CD4-positive, alpha-beta T cell treated with Interleukin-12 subunit alpha and Interleukin-12 subunit beta, for 1 hour (primary cell): ENCODE results near the gene CMTR1.
A peak's percentile ranks its signal among the peaks of the same experiment; 100 is the strongest.
"Not testable (repeated sequence)": the region's sequence is repeated elsewhere in the genome, so short reads cannot be mapped to it uniquely, and the experiment has no call there.

Experiments used
- DNase-seq: peaks from one replicate; pipeline ENCODE4 v3.0.0-alpha.2; 2020

Gene CMTR1

GRCh38 chr6:37432916-37433656 lies at the start of gene CMTR1:
Gene CMTR1, plus strand, starts transcription at chr6:37433221. Its CDS starts 2,409 bp downstream, at chr6:37435630.
- DNase-seq: peak; percentile 98

GRCh38 chr6:37388578-37388977 lies 44.4 kb upstream of the CMTR1 start:
- no peak for DNase-seq

GRCh38 chr6:37389857-37390256 lies 43.2 kb upstream of the CMTR1 start:
- no peak for DNase-seq

GRCh38 chr6:37391120-37391519 lies 41.9 kb upstream of the CMTR1 start:
- DNase-seq: no peak

GRCh38 chr6:37392821-37393220 lies 40.2 kb upstream of the CMTR1 start:
- DNase-seq: no peak

GRCh38 chr6:37393381-37393929 lies 39.6 kb upstream of the CMTR1 start:
- no peak for DNase-seq

GRCh38 chr6:37396571-37397180 lies 36.3 kb upstream of the CMTR1 start:
- no peak for DNase-seq

GRCh38 chr6:37399131-37399530 lies 33.9 kb upstream of the CMTR1 start:
- no peak for DNase-seq

- DNase-seq: no peak
Measured at GRCh38 chr6:37399795-37400490, 33.1 kb upstream of the CMTR1 start.

- DNase-seq: not testable (repeated sequence)
Measured at GRCh38 chr6:37401658-37402057, 31.4 kb upstream of the CMTR1 start.

- no peak for DNase-seq
Measured at GRCh38 chr6:37406726-37407341, 26.2 kb upstream of the CMTR1 start.

GRCh38 chr6:37407948-37408347 lies 25.1 kb upstream of the CMTR1 start:
- DNase-seq: no peak

GRCh38 chr6:37409501-37409900 lies 23.5 kb upstream of the CMTR1 start:
- no peak for DNase-seq

GRCh38 chr6:37417393-37417792 lies 15.6 kb upstream of the CMTR1 start:
- DNase-seq: no peak

GRCh38 chr6:37418722-37419121 lies 14.3 kb upstream of the CMTR1 start:
- DNase-seq: no peak

- no peak for DNase-seq
Measured at GRCh38 chr6:37426058-37426944, 6.7 kb upstream of the CMTR1 start.

GRCh38 chr6:37426945-37427510 lies 6.0 kb upstream of the CMTR1 start:
- no peak for DNase-seq

- no peak for DNase-seq
Measured at GRCh38 chr6:37429352-37429750, 3.7 kb upstream of the CMTR1 start.

GRCh38 chr6:37432590-37432915 lies 468 bp upstream of the CMTR1 start:
- no peak for DNase-seq

- peak; percentile 47 for DNase-seq
Measured at GRCh38 chr6:37433657-37434271, 743 bp downstream of the CMTR1 start.

- no peak for DNase-seq
Measured at GRCh38 chr6:37435373-37435772, 2.4 kb downstream of the CMTR1 start.

- DNase-seq: no peak
Measured at GRCh38 chr6:37435816-37436215, 2.8 kb downstream of the CMTR1 start.
